ENCODE data around the gene LHX1.

The LHX1 gene

DNA sequence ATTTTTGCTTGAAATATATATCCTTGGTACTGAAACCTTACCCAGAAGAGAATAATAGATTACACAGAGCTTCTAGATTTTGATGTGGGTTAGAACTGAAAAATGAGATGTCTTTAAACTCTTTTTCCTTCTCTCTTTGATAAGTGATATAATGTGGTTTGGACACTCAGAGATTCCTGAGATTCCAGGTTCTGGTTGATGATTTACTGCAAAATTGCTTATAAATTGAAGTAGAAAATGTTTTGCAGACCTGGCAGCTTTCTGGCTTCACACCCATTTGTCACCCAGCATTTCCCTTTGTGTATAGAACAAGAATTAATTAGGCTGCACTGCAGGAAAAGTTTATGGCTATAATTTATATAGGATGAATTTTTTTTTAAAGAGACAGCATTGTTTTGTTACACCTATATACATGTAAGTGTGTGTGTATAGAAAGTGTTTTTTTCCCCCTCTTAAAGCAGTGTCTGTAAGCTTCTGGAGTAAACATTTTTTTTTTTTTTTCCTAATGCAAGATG is 35.0 kb downstream of the LHX1 start:
- DNase-seq (ENCODE audit: low read depth): no peak

GRCh38 chr17:36972905-36973304 is 35.6 kb downstream of the LHX1 start:
- no peak for DNase-seq (ENCODE audit: low read depth)

GRCh38 chr17:36975922-36976515 is 38.7 kb downstream of the LHX1 start:
- no peak for DNase-seq (ENCODE audit: low read depth)

DNA sequence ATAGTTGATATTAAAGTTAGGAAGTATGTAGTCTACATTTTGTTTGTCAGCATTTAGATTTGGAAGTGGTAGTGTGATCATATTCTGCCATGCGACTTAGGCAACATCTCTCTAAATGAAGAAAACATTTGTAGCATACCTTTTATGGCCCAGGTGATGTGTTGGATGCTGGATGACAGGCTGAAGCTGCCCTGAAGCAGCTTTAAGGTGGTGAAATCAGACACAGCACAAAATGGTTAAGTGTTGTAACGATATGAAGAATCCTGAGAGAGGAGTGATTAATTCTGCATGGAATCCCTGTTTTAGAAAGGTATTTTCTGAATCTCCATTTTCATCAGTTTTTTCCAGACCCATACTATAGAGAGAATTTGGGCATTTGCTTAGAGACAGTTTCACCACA is 39.8 kb downstream of the LHX1 start:
- DNase-seq (ENCODE audit: low read depth): no peak

- no peak for DNase-seq (ENCODE audit: low read depth)
These were observed 40.3 kb downstream of the LHX1 start for GRCh38 chr17:36977568-36977967.

DNA sequence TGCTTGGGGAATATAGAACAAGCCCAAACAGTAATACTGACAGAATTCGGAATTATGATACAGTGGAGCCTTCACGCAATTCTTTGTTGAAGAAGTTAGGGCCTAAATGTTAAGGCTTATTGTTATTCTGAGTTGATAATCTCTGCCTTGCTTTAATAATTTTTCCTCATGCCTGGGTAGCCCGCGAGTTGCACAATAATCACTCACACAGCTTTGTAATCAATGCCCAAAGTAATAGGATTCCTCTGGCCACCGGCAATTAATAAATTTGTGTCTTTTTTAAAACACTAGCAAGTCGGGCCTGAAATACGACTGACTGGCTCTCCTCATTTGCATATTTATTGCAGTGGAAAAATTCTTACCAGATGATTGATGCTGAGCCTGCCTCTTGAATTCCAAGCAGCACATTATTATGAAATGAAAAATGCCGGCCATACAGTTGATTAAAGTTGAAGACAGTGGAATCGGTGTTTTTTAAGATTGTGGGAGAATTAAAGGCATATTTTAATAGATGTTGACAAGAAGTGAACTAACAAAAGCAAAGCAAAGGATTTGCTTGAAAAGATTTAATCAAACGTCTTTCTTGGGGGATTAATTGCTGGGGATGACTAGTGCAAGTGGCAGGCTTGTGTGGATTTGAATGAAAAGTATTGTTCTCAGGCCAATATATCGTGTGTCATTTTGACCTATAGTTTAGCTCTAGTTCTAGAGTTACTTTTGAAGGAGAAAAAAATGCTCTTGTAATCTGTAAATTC is 41.7 kb downstream of the LHX1 start:
- no peak for DNase-seq (ENCODE audit: low read depth)

DNA sequence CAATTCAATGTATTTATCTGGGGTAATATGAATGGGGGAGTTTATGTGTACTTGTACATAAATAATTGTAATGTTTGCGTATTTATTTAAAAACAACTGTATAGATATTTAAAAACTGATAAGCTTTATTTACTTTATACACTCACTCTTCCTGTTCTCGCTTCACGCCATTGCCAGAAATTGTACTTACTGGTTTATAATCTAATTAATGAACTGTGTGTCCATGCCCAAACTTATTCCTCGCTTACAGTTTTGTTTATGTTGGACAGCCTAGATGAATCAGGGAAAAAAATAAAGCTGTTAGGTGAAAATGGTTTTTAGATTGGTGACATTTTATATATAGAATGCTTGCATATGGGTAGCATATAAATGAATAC is 42.3 kb downstream of the LHX1 start:
- DNase-seq (ENCODE audit: low read depth): no peak

DNA sequence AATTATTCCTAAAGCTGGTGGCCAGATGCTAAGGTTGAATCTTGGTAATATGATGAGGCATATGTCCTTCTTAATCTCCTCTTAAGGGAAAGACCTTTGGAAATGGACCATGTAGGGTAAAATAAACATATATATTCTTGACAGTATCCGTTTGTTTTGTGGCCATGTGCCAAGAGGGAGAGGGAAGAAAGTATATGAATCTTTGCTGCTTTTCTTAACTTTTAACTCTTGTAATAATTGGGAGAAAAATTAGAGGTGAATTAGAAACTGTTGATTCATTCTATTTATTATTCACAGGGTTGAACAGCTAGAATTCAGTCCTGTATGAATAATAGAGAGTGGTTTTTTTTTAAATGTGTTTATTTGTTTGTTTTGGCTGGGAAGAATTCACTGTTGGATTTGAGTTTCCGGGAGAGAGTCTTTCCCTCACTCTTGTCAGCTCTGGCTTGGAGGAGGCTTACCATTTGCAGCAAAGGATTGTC is 43.0 kb downstream of the LHX1 start:
- no peak for DNase-seq (ENCODE audit: low read depth)

DNA sequence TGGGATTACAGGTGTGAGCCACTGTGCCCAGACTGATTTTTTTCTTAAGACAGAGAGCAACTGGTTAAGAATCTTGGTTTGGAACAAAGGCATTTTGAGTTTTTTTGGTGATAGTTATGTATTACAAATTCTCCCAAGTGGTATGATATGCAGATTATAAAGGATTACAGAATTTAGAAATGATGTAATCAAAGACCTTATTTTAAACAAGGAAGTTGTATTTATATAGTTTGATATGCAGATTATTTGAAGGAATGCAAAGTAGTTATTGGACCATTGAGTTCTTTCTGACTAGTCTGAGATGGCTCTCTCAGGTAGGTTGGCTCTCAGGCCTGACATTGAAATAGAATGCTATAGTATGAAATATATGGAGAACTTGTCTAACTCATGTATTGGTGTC is 46.3 kb downstream of the LHX1 start:
- no peak for DNase-seq (ENCODE audit: low read depth)

DNA sequence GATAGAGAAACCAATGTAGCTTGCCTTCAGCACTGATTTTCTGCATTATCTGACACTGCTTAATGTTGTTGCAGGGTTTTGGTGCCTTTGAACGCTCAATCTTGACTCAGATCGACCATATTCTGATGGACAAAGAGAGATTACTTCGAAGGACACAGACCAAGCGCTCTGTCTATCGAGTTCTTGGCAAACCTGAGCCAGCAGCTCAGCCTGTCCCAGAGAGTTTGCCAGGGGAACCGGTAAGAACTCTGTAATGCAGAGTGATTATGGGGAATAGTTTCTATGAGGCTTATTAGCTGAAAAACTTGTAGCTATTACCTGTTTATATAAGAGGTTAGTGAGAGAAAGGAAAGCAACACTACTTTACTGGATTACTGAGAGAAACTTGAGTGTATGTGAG is 51.9 kb downstream of the LHX1 start:
- DNase-seq (ENCODE audit: low read depth): no peak

DNA sequence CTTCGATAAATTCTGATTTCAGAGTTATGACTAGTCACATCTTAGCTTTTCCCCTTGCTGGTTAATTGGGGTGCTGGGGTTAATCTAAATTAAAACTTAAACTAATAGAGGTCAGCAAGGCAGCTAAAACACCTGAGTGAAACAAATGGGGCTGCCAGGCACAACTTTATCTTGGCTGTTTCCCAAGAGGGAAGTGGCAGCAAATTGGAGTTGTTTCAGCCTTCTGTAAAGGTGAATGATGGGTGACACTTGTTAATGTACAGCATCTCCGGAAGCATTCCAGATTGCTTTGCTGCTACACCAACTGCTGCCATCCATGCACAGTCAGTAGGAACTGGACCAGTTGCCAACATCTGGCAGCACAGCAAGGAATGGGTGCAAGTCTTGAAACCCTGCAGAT is 55.4 kb downstream of the LHX1 start:
- no peak for DNase-seq (ENCODE audit: low read depth)

GRCh38 chr17:36993227-36993626 is 56.0 kb downstream of the LHX1 start:
- DNase-seq (ENCODE audit: low read depth): no peak
